Measurements from ENCODE around the gene CAMKK1. TPM values are rescaled to one million over a fixed set of nuclear protein-coding genes. Genes with fewer than 3 reads are reported as not detected.

The CAMKK1 gene
- total RNA-seq, 1 donor from 2014 or later = 4.5 TPM

DNA sequence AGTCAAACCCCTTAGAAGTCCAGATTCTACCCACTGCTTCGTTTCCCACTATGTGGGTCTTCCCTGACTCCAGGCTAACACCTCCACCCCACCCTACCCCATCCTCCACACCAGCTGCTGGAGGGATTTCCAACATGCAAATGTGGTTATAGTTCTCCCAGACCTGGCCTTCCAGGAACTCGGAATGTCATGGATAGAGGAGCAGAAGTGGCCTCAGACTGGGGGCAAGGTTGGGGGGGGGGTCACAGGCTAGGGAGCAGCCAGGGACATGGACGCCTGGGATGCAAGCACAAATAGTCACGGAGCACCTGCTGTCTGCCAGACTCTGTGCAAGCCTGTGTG lies 2.0 kb downstream of the CAMKK1 start:
- H3K4me1 Mint-ChIP-seq = peaks cover 26% of the 10 kb centered on the region
- H3K9me3 Mint-ChIP-seq = no peaks in the 10 kb centered on the region
- TF ChIP-seq, protein P1, sequence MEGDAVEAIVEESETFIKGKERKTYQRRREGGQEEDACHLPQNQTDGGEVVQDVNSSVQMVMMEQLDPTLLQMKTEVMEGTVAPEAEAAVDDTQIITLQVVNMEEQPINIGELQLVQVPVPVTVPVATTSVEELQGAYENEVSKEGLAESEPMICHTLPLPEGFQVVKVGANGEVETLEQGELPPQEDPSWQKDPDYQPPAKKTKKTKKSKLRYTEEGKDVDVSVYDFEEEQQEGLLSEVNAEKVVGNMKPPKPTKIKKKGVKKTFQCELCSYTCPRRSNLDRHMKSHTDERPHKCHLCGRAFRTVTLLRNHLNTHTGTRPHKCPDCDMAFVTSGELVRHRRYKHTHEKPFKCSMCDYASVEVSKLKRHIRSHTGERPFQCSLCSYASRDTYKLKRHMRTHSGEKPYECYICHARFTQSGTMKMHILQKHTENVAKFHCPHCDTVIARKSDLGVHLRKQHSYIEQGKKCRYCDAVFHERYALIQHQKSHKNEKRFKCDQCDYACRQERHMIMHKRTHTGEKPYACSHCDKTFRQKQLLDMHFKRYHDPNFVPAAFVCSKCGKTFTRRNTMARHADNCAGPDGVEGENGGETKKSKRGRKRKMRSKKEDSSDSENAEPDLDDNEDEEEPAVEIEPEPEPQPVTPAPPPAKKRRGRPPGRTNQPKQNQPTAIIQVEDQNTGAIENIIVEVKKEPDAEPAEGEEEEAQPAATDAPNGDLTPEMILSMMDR (conservative IDR thresholded peaks at IDR 0.05) = no peak
- H3K27ac Mint-ChIP-seq (ENCODE audit: unreplicated experiment) = peak overlapping the region; percentile 71
- H3K36me3 Mint-ChIP-seq (ENCODE audit: low read depth) = no peaks in the 10 kb centered on the region
- H3K4me3 Mint-ChIP-seq = peak overlapping the region; percentile 87
- peaks cover 25% of the 10 kb centered on the region for H3K27me3 Mint-ChIP-seq (ENCODE audit: low read depth)
- DNase-seq (ENCODE audit: low read depth, low spot score) = no peak

DNA sequence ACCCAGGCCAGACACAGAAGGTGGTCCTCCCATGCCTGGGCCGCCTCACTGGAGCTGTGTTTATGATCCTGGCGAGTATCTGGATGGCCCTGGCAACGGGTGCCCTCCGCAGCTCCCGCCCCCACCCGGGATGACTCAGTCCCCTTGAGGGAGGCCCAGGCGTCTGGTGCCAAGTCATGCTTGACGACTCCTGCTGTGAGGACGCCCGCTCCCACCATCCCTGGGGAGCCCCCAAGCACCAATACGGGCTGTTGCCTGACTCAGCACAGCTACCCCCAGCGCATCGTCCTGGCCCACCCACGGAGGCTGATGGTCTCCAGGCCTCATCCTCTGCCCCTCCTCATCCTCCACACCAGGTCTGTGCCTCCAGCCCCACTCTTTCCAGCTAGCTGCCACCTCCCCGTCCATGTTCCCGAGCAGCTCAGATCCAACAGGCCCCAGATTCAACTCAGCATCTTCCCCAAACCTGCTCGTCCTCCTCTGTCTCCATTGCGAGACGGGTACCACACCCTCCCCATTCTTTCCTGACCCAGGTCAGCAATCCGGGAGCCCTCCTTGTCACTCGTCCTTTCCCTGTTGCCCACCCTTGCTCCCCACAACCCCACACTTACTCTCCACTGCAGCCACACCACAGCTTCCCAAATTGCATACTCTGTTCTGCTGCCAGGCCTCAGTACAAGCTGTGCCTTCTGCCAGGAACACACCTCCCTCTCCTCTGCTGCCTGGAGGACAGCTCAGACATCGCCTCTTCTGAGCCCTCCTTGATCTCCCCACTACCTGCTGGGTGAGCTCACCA lies 2.6 kb downstream of the CAMKK1 start:
- DNase-seq (ENCODE audit: low read depth, low spot score) = no peak

DNA sequence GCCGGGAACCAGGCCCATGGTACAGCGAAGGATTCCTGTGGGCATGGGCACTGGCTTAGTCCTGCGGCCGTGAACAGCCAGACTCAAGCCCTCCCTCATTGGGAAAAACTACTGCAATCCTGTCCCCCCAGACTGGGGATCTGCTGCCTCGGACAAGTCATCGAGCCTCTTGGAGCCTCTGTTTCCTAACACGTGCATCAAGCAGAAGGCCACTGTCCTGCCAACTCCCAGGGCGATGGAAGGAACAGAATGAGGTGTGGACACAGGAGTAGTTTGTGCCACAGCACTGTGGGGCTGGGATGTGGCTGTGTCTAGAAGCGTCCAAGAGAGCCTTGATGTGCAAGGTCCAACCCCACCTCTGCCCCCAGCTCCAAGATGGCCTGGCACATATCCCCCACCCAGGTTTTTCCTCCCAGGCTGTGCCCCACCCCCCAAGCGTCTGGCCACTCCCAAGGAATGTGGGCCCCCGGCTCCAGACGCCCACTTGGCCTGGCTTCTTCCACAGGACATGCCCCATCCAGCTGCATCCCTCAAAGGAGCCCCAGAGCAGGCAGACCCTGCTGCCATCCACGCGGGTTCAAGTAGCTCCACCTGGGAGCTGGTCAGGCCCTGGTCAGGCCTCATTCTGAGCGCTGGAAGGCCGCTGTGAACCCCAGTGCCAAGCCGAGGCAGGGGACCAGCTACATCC lies 3.4 kb downstream of the CAMKK1 start:
- Mint-ChIP-seq H3K36me3 (ENCODE audit: low read depth) (no peaks in the 10 kb centered on the region), H3K27ac (ENCODE audit: unreplicated experiment) (no peak overlapping the region), H3K4me1 (peaks cover 26% of the 10 kb centered on the region), H3K27me3 (ENCODE audit: low read depth) (peaks cover 25% of the 10 kb centered on the region), H3K4me3 (no peak overlapping the region), H3K9me3 (no peaks in the 10 kb centered on the region)
- no peak for DNase-seq (ENCODE audit: low read depth, low spot score)
- TF ChIP-seq, protein P1 (conservative IDR thresholded peaks at IDR 0.05) = no peak

More for the DNA sequence above, 2.6 kb downstream of the CAMKK1 start:
- no peaks in the 10 kb centered on the region for H3K9me3 Mint-ChIP-seq
- peaks cover 25% of the 10 kb centered on the region for H3K27me3 Mint-ChIP-seq (ENCODE audit: low read depth)
- peak overlapping the region; percentile 87 for H3K4me3 Mint-ChIP-seq
- H3K36me3 Mint-ChIP-seq (ENCODE audit: low read depth) = no peaks in the 10 kb centered on the region
- peaks cover 26% of the 10 kb centered on the region for H3K4me1 Mint-ChIP-seq
- TF ChIP-seq, protein P1 (conservative IDR thresholded peaks at IDR 0.05) = no peak
- peak overlapping the region; percentile 71 for H3K27ac Mint-ChIP-seq (ENCODE audit: unreplicated experiment)

DNA sequence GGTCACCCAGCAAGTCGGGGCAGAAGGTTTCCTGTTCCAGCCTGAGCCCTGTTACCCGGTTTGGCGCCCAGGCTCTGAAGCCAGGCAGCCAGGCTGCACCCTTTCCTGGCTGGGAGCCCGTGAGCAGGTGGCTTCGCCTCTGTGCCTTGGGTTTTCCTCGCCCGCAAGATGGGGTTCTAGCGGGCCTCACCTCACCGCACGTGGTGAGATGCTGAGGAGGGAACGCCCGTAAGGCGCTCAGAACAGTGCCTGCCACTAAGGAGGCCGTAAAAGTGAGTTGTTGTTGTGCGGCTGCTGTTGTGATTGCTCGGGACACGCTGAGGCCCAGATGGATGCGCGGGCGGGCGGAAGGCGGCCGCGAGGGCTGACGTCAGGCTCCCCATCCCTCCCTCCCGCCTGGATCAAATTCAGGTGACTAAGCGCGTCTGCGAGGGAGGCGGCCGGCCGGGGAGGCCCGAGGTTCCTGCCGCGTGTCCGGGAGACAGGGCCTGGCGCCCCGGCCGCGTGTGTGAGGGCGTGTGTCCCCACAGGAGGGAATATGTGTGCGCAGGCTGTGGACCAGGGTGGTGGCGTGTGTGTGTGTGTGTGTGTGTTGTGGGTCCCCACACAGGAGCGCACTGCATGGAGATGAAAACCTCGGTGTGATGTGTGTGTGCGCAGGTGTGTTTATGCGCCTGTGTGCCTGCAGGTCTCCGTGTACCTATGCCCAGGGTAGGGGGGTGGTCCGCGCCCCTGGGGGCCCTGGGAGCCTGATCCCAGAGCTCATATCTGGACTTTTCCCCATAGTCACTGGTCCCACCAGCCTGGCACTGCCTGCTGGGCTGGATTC lies 4.3 kb downstream of the CAMKK1 start:
- H3K27ac Mint-ChIP-seq (ENCODE audit: unreplicated experiment) = no peak overlapping the region
- no peaks in the 10 kb centered on the region for H3K36me3 Mint-ChIP-seq (ENCODE audit: low read depth)

DNA sequence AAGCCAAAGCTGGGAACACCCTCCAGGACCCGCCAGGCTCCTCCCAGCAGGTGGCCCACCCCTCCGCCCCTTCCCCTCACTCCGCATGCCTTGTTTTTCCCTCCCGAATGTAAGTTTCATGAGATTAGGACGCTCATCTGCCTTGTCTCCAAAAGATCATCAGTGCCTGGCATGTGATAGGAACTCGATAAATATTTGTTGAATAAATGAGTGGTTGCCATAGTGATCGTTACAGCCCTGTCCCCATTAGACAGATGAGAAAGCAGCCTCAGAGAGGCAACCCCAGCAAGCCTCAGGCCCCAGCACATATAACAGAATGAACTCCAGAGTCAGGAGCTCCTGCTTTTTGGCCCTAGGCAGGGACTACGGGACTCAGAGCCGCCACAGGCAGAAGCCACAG lies 5.0 kb downstream of the CAMKK1 start:
- no peak overlapping the region for H3K27ac Mint-ChIP-seq (ENCODE audit: unreplicated experiment)
- TF ChIP-seq, protein P1 (conservative IDR thresholded peaks at IDR 0.05) = no peak
- H3K4me1 Mint-ChIP-seq = peaks cover 15% of the 10 kb centered on the region
- no peak for DNase-seq (ENCODE audit: low read depth, low spot score)
- peaks cover 22% of the 10 kb centered on the region for H3K27me3 Mint-ChIP-seq (ENCODE audit: low read depth)
- no peak overlapping the region for H3K4me3 Mint-ChIP-seq
- H3K36me3 Mint-ChIP-seq (ENCODE audit: low read depth) = no peaks in the 10 kb centered on the region
- H3K9me3 Mint-ChIP-seq = no peaks in the 10 kb centered on the region

More for the DNA sequence above, 4.3 kb downstream of the CAMKK1 start:
- Mint-ChIP-seq H3K27me3 (ENCODE audit: low read depth) (peaks cover 23% of the 10 kb centered on the region), H3K9me3 (no peaks in the 10 kb centered on the region), H3K4me1 (peaks cover 18% of the 10 kb centered on the region), H3K4me3 (peak overlapping the region; percentile 31)
- DNase-seq (ENCODE audit: low read depth, low spot score) = no peak
- TF ChIP-seq, protein P1 (conservative IDR thresholded peaks at IDR 0.05) = no peak
